ENCODE results near the gene LCN6. TPM values are rescaled to one million over a fixed set of nuclear protein-coding genes. Genes with fewer than 3 reads are reported as not detected.

Gene LCN6
- total and polyA plus RNA-seq, 2 of the 13 experiments (the other 11 are each of a cell fraction or from before 2014, with no cell fraction given): not detected

GRCh38 chr9:136728548-136729123 is 19.7 kb downstream of the LCN6 start (continued):
- TF ChIP-seq, protein P1, sequence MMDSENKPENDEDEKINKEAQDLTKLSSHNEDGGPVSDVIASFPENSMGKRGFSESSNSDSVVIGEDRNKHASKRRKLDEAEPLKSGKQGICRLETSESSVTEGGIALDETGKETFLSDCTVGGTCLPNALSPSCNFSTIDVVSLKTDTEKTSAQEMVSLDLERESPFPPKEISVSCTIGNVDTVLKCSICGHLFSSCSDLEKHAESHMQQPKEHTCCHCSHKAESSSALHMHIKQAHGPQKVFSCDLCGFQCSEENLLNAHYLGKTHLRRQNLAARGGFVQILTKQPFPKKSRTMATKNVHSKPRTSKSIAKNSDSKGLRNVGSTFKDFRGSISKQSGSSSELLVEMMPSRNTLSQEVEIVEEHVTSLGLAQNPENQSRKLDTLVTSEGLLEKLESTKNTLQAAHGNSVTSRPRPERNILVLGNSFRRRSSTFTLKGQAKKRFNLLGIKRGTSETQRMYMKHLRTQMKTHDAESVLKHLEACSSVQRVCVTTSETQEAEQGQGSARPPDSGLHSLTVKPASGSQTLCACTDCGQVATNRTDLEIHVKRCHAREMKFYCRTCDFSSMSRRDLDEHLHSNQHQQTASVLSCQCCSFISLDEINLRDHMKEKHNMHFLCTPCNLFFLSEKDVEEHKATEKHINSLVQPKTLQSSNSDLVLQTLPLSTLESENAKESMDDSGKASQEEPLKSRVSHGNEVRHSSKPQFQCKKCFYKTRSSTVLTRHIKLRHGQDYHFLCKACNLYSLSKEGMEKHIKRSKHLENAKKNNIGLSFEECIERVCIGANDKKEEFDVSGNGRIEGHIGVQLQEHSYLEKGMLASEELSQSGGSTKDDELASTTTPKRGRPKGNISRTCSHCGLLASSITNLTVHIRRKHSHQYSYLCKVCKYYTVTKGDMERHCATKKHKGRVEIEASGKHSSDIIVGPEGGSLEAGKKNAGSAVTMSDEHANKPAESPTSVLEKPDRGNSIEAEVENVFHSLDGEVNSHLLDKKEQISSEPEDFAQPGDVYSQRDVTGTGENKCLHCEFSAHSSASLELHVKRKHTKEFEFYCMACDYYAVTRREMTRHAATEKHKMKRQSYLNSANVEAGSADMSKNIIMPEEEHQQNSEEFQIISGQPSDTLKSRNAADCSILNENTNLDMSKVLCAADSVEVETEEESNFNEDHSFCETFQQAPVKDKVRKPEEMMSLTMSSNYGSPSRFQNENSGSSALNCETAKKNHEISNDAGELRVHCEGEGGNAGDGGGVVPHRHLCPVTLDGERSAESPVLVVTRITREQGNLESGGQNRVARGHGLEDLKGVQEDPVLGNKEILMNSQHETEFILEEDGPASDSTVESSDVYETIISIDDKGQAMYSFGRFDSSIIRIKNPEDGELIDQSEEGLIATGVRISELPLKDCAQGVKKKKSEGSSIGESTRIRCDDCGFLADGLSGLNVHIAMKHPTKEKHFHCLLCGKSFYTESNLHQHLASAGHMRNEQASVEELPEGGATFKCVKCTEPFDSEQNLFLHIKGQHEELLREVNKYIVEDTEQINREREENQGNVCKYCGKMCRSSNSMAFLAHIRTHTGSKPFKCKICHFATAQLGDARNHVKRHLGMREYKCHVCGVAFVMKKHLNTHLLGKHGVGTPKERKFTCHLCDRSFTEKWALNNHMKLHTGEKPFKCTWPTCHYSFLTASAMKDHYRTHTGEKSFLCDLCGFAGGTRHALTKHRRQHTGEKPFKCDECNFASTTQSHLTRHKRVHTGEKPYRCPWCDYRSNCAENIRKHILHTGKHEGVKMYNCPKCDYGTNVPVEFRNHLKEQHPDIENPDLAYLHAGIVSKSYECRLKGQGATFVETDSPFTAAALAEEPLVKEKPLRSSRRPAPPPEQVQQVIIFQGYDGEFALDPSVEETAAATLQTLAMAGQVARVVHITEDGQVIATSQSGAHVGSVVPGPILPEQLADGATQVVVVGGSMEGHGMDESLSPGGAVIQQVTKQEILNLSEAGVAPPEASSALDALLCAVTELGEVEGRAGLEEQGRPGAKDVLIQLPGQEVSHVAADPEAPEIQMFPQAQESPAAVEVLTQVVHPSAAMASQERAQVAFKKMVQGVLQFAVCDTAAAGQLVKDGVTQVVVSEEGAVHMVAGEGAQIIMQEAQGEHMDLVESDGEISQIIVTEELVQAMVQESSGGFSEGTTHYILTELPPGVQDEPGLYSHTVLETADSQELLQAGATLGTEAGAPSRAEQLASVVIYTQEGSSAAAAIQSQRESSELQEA (CRISPR knock-in tag; IDR thresholded peaks at IDR 0.05; ENCODE audit: not compliant biosample characterization): peak; percentile 20
- TF ChIP-seq, protein P2, sequence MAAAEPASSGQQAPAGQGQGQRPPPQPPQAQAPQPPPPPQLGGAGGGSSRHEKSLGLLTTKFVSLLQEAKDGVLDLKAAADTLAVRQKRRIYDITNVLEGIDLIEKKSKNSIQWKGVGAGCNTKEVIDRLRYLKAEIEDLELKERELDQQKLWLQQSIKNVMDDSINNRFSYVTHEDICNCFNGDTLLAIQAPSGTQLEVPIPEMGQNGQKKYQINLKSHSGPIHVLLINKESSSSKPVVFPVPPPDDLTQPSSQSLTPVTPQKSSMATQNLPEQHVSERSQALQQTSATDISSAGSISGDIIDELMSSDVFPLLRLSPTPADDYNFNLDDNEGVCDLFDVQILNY (CRISPR knock-in tag; conservative IDR thresholded peaks at IDR 0.05): no peak
- no peak for TF ChIP-seq ZNF562 (CRISPR knock-in tag; IDR thresholded peaks at IDR 0.05; ENCODE audit: borderline replicate concordance)
- no peak for TF ChIP-seq CREB1 (IDR thresholded peaks at IDR 0.05)
- no peak for TF ChIP-seq CREB1 (CRISPR knock-in tag; IDR thresholded peaks at IDR 0.05)
- TF ChIP-seq MEIS1 (CRISPR knock-in tag; IDR thresholded peaks at IDR 0.05; ENCODE audit: borderline replicate concordance): no peak; the same call in 1 of the 2 replicates
- TF ChIP-seq ZC3H4 (CRISPR knock-in tag; IDR thresholded peaks at IDR 0.05; ENCODE audit: borderline replicate concordance): no peak
- peak; percentile 66 for TF ChIP-seq SRSF1 (optimal IDR thresholded peaks at IDR 0.05; ENCODE audit: low read depth, low read length)
- no peak for TF ChIP-seq GLI4 (CRISPR knock-in tag; IDR thresholded peaks at IDR 0.05; ENCODE audit: borderline replicate concordance)
- TF ChIP-seq ZMYM4 (CRISPR knock-in tag; IDR thresholded peaks at IDR 0.05): no peak
- no peak for TF ChIP-seq IRF1 (CRISPR knock-in tag; IDR thresholded peaks at IDR 0.05; ENCODE audit: low read depth)
- no peak for TF ChIP-seq KLF16 (CRISPR knock-in tag; IDR thresholded peaks at IDR 0.05)
- no peak for TF ChIP-seq HNRNPUL1 (IDR thresholded peaks at IDR 0.05; ENCODE audit: low read depth, low read length)
- TF ChIP-seq GMEB1 (CRISPR knock-in tag; IDR thresholded peaks at IDR 0.05; ENCODE audit: borderline replicate concordance): no peak
- TF ChIP-seq, protein P3, sequence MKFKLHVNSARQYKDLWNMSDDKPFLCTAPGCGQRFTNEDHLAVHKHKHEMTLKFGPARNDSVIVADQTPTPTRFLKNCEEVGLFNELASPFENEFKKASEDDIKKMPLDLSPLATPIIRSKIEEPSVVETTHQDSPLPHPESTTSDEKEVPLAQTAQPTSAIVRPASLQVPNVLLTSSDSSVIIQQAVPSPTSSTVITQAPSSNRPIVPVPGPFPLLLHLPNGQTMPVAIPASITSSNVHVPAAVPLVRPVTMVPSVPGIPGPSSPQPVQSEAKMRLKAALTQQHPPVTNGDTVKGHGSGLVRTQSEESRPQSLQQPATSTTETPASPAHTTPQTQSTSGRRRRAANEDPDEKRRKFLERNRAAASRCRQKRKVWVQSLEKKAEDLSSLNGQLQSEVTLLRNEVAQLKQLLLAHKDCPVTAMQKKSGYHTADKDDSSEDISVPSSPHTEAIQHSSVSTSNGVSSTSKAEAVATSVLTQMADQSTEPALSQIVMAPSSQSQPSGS (CRISPR knock-in tag; IDR thresholded peaks at IDR 0.05): no peak
- no peak for TF ChIP-seq SP140L (CRISPR knock-in tag; IDR thresholded peaks at IDR 0.05; ENCODE audit: borderline replicate concordance)
